SW 1271 (cell line): Measurements from ENCODE around the gene SECISBP2.
"Not testable (repeated sequence)": the region's sequence is repeated elsewhere in the genome, so short reads cannot be mapped to it uniquely, and the experiment has no call there.

Source experiments
- DNase-seq, 2 experiments: peaks; one replicate each; lab custom pipeline; 2025; lab: John Stamatoyannopoulos, UW

SECISBP2 gene, protein sequence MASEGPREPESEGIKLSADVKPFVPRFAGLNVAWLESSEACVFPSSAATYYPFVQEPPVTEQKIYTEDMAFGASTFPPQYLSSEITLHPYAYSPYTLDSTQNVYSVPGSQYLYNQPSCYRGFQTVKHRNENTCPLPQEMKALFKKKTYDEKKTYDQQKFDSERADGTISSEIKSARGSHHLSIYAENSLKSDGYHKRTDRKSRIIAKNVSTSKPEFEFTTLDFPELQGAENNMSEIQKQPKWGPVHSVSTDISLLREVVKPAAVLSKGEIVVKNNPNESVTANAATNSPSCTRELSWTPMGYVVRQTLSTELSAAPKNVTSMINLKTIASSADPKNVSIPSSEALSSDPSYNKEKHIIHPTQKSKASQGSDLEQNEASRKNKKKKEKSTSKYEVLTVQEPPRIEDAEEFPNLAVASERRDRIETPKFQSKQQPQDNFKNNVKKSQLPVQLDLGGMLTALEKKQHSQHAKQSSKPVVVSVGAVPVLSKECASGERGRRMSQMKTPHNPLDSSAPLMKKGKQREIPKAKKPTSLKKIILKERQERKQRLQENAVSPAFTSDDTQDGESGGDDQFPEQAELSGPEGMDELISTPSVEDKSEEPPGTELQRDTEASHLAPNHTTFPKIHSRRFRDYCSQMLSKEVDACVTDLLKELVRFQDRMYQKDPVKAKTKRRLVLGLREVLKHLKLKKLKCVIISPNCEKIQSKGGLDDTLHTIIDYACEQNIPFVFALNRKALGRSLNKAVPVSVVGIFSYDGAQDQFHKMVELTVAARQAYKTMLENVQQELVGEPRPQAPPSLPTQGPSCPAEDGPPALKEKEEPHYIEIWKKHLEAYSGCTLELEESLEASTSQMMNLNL

DNA sequence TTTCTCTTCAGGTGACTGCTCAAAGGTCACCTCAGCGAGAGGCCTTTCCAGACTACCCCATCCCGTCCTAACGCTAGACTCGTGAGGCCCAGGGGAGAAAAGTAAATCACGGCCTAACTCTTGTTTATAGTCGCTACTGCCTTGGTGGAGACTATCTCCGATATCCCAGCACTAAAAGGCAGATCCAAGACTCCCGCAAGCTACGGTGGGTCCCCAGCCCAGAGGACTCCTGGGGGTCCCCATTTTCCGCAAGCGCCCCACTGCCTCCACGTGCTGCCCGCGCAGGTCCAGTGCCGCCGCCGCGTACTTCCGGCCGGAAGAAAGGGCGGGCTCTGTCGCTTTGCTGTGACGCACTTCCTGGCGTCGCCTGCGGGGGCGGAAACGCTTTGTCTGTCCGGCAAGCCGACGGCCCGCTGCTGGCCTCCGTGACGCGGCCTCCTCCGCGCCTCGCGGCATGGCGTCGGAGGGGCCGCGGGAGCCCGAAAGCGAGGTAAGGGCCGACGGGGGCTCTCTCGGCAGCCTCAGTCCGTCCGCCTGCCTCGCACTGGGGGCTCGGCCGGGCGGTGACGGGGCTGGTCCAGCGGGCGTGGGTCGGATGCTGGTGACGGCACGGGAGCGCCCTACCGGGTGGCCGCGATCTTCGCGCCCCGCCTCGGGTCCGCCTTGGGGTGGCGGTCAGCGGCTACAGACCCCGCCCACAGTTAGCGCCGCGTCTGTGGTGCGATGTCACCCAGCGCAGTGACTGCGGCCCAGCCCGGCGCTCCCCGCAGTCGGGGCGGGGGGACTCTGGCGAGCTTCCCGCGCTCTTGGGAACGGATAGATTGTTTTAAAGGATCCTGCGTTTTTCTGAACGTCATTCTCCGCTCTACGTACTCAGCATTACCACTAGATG lies at the start of gene SECISBP2:
Gene SECISBP2, plus strand, starts transcription at position 378 of the 892 bp plus-strand sequence. Its CDS starts 77 bp downstream, at position 455.
- DNase-seq: peak; percentile 92 to 97

DNA sequence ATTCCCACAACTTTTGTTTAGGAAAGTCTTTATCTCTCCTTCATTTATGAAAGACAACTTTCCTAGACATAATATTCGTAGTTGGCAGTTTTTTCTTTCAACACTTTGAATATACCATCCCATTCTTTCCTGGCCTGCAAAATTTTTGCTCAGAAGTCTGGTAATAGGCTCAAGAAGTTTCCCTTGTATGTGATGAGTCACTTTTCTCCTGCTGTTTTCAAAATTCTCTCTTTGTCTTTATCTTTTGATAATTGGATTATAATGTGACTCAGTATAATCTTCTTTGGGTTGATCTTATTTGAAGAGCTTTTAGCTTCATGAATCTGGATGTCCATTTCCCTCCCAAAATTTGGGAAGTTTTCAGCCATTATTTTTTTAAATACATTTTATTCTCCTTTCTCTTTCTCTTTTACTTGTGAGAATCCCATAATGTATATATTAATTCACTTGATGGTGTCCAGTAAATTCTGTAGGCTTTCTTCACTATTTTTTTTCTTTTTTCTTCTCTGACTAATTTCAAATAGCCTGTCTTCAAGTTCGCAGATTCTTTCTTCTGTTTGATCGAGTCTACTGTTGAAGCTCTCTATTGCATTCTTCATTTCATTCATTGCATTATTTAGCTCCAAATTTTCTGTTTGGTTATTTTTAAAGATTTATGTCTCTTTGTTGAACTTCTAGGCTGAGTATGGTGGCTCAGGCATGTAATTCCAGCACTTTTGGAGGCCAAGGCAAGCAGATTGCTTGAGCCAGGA lies 44.6 kb upstream of the SECISBP2 start:
- no peak for DNase-seq

DNA sequence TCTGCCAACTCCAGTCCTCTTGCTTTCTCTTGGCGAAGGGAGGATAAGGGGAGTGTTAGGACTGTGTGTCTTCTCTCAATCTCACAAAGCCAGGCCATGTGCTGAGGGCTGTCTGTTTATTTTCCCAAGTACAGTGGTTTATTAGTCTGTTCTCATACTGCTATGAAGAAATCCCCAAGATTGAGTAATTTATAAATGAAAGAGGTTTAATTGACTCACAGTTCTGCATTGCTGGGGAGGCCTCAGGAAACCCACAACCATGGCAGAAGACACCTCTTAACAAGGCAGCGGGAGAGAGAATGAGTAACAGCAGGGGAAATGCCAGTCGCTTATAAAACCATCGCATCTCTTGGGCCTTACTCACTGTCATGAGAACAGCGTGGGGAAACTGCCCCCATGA lies 43.5 kb upstream of the SECISBP2 start:
- no peak for DNase-seq

DNA sequence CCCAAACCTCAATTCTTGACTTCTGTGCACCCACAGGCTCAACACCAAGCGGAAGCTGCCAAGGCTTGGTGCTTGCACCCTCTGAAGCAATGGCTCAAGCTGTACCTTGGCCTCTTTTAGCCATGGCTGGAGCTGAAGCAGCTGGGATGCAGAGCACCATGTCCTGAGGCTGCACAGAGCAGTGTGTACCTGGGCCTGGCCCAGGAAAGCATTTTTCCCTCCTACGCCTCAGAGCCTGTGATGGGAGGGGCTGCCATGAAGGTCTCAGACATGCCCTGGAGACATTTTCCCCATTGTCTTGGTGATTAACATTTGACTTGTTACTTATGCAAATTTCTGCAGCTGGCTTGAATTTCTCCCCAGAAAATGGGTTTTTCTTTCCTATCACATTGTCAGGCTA lies 42.3 kb upstream of the SECISBP2 start:
- DNase-seq: not testable (repeated sequence)

DNA sequence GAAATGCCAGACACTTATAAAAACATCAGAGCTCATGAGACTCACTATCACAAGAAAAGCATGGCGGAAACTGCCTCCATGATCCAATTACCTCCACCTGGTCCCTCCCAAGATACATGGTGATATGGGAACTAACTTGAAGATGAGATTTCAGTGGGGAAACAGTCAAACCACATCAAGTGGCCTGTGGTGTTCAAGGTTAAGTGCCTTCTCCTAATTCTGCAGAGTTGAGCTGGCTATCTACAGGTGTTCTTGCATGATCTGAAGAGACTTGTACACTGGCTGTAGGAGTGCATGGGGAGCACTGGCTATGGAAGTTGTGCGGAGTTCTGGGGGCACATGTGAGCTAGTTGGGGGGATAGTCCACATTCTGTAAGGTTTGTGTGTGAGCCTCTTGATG lies 41.3 kb upstream of the SECISBP2 start:
- DNase-seq: no peak

DNA sequence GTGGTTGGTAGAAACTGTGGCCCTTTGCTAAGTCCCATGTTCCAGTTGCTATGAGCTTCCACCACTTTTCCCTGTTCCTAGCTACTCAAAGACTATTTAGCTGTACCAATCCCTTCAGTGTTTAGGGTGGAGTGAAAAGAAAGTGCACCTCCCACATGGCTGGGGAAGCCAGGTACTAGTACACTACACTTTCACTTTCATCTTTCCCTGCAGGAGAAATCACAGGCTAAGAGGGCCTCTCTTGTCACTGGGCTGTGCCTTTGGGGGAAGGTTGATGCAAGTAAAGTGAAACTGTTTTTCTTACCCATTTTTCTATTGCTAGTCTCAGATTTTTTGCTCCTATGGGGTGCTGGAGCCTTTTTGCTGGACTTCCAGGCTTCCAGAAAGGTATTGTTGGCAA lies 40.8 kb upstream of the SECISBP2 start:
- DNase-seq: no peak

DNA sequence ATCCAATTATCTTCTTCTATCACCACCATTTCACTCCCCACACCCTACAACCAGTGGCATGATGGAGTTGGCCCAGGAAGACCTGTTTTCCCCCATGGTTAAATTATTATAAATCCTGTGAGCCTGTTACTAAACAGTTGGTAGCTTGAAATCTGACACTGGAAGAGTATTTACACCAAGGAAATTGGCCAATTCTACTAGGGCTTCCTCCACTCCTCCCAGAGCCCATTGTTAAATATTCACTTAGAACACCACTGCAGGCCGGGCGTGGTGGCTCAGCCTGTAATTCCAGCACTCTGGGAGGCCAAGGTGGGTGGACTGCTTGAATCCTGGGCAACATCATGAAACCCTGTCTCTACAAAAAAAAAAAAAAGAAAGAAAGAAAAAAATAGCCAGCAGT lies 39.7 kb upstream of the SECISBP2 start:
- no peak for DNase-seq

DNA sequence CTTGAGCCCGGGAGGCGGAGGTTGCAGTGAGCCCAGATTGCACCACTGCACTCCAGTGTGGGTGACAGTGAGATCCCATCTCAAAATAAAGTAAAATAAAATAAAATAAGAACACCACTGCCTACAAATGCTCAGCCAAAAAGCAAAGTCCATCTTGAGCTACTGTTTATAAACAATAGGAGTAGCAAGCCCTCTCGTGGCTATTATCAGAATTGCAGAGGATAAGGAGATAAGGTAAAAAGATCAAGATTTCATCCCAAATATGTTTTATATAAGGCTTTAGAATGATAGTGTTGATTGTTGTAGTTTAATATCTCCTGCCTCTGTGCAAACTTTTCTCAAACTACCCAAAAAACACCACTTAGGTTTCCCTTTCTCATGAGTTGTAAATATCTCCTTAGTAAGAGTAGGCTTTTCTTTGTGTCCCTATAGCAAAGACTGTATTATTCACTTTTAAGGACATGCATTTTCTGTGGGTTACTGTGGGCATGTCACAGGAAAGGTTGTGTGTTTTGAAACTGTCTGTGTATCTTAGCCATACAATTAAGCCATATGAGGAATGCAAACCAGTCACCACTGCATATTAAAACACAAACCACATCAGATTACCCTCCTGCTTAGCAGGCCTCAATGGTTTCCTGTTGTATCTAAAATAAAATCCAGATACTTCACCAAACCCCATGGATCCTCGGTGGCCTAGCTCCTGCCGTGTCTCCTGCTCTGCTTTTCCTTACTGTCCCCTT lies 39.1 kb upstream of the SECISBP2 start:
- DNase-seq: peak in 1 of 2 experiments; percentile 55

DNA sequence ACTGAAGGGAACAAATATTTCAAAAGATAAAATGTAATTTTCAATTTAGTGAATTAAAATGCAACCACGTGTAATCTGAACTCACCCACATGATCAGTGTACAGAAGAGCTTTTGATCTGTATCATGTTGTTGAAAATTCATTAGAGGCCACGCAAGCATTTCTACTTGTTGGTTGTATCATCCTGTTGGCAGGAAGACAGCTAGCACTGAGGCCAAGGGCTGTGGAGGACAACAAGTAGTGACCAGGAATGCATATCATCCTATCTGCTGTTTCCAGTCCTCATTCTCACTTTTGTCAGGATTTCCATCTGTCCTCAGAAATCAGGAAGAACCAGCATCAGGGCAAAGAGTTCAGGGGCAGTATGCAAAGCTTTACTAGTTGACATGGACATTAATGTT lies 37.2 kb upstream of the SECISBP2 start:
- no peak for DNase-seq

DNA sequence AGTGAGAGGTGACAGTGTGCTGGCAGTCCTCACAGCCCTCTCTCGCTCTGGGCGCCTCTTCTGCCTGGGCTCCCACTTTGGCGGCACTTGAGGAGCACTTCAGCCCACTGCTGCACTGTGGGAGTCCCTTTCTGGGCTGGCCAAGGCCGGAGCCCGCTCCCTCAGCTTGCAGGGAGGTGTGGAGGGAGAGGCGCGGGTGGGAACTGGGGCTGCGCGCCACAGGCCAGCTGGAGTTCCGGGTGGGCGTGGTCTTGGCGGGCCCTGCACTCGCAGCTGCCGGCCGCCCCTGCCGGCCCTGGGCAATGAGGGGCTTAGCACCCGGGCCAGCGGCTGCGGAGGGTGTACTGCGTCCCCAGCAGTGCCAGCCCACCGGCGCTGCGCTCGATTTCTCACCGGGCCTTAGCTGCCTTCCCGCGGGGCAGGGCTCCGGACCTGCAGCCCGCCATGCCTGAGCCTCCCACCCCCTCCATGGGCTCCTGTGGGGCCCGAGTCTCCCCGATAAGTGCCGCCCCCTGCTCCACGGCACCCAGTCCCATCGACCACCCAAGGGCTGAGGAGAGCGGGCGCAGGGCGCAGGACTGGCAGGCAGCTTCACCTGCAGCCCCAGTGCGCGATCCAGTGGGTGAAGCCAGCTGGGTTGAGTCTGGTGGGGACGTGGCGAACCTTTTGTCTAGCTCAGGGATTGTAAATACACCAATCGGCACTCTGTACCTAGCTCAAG lies 35.9 kb upstream of the SECISBP2 start:
- DNase-seq: not testable (repeated sequence)

DNA sequence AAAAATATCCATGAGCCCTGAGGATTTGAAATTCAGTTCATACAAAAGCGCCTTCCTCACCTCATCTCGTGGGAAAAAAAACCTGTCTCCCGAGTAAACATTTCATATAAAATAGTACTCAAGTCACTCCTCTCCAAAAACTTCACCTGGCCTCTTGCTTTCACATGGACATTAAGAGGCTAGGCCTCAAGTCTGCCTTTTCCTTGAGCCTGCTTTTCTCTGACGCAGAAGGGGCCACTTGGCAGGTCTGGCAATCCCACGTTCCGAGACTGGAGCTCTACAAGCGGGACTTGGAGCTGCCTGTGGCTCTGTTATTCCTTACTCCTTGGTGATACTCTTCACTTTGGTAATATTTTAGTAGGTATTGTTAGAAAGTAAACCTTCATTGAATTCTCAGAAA lies 34.2 kb upstream of the SECISBP2 start:
- no peak for DNase-seq

DNA sequence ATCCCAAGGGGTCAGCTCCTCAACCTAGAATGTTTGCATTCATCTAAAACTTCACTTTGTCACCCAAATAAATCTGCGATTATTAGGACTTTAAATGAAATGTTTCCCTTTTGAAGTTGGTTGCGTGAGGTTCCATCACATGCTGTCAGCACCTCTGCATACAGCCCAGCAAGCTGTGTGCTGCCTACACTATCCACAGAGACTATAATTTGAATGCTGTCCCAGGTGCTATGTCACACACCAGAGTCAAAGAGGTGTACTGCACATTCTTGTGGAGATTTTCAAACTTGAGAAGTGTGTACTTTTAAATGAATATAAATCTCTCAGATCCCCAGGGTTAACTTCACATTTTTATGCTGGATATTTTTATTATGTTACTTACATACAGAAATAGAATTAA lies 26.6 kb upstream of the SECISBP2 start:
- no peak for DNase-seq

DNA sequence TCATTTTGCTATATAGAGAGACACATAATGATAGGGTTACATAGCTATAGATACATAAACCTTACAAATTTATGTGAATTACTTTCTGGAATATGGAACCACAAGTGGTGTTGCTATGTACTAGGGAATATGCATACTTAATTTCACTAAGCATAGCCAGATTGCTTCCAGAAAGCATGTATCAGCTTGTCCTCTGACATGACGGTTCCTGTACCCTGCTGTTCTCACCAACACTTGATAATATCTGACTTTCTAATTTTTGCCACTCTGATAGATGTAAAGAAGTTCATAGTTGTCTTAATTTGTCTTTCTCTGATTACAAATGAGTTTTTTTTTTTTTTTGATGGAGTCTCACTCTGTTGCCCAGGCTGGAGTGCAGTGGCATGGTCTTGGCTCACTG lies 25.3 kb upstream of the SECISBP2 start:
- no peak for DNase-seq

DNA sequence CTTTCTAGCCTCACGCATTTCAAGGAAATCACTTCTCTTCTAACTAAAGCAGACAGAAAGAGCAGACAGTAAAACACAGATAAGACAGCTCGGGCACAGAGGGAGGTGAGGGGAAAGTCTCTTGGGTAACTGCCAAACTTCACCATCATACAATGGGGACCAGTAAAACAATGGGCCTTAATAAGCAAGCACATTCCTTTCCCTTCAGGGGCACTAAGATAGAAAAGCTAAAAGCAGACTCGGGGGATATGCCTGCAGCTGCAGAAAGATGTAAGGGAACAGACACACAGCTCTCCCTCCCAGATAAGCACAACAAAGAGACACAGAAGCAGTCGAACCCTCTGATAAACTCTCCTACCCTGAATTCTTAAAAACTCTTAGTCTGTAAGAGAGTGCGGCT lies 22.9 kb upstream of the SECISBP2 start:
- no peak for DNase-seq

DNA sequence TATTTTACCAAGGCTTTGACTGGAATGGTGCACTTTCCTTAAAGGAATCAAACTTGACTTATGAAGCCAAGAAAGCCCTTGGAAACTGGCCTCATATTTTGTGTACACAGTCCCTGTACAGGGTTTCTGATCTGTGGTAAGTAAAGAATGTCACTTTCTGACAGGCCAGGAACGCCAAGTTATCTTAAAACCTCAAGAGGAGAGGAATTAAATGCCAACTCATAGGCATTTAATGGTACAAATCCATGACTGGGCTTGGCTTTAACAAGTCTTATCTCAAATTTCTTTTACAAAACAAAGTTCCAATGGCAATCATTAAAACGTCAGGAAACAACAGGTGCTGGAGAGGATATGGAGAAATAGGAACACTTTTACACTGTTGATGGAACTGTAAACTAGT lies 16.3 kb upstream of the SECISBP2 start:
- DNase-seq: not testable (repeated sequence)

DNA sequence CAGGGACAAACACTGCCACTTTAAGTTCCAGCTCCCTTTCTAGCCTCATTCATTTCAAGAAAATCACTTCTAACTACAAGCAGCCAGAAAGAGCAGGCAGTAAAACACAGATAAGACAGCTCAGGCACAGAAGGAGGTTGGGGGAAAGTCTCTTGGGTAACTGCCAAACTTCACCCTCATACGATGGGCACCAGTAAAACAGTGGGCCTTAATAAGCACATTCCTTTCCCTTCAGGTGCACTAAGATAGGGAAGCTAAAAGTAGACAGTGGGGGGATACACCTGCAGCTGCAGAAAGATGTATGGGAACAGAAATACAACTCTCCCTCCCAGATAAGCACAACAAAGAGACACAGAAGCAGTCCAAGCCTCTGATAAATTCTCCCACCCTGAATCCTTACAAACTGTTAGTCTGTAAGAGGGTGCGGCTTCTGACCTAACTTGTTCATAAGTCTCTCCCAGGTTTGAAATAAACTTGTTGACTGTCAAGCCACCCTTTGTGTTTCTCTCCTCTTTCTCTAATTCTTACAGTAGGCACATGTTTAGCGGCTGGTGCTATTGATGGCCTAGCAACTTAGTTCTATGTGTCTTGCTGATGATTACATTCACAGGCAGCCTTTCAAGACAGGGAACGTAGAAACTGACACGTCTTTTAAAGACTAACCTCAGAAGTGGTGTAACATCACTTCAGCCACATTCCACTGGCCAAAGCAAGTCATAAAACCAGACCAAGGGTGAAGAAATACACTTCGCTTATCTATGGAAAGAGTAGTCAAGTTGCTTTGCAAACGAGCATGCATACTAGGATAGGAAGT lies 14.1 kb upstream of the SECISBP2 start:
- no peak for DNase-seq

DNA sequence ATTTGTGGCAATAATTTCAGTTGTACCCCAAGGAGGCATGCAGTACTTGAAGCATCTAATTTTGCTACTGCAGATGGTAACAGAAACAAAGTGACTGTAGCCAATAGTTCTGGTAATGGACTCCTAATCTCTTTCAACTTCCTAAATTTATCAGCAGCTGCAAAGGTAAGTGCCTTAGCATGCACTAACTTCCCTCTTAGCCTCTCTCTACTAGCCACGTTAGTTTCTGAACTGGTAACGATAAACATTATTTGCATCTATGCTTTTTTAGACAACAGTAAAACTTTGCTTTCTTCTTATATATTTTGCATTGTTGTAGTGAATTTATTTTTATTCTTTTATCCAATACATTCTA lies 13.5 kb upstream of the SECISBP2 start:
- no peak for DNase-seq

DNA sequence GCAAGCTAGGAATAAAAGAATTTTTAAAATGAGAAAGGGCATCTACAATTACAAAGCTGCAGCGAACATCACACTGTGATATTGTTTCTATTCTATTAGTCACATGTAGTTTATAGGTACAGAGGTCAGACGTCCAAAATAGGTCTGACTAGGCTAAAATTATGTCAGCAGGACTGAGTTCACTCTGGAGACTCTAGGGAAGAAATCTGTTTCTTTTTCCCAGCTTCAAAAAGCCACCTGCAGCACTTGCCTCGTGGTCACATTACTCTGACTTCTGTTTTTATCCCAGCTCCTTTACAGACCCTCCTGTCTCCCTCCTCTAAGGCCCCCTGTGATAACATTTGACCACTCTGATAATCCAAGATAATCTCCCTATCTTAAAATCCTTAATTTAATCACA lies 12.4 kb upstream of the SECISBP2 start:
- DNase-seq: no peak

DNA sequence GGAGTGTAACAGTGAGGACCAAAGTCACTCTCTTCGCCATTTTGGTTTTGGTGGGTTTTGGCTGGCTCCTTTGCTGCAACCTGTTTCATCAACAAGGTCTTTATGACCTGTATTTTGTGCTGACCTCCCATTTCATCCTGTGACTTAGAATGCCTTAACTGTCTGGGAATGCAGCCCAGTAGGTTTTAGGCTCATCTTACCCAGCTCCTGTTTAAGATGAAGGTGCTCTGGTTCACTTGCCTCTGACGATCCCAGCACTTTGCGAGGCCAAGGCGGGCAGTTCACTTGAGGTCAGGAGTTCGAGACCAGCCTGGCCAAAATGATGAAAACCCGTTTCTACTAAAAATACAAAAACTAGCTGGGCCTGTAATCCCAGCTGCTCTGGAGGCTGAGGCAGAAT lies 9.1 kb upstream of the SECISBP2 start:
- DNase-seq: no peak
